ENCODE data around the gene RPL35A.
A peak's percentile ranks its signal among the peaks of the same experiment; 100 is the strongest.
"Not testable (repeated sequence)": the region's sequence is repeated elsewhere in the genome, so short reads cannot be mapped to it uniquely, and the experiment has no call there.

The RPL35A gene

GRCh38 chr3:197949778-197950676 lies at the start of gene RPL35A:
Gene RPL35A (plus strand): TSS chr3:197950190. CDS start chr3:197950968, 778 bp downstream.
- peak; percentile 92 for DNase-seq

- DNase-seq, result no peak
These were observed 48.4 kb upstream of the RPL35A start for GRCh38 chr3:197901626-197902025.

GRCh38 chr3:197906023-197906849 lies 43.8 kb upstream of the RPL35A start:
- peak; percentile 90 for DNase-seq

GRCh38 chr3:197906850-197907187 lies 43.2 kb upstream of the RPL35A start:
- DNase-seq, result no peak

GRCh38 chr3:197907196-197907595 lies 42.8 kb upstream of the RPL35A start:
- DNase-seq, result no peak

GRCh38 chr3:197908550-197908949 lies 41.4 kb upstream of the RPL35A start:
- not testable (repeated sequence) for DNase-seq

GRCh38 chr3:197908957-197909701 lies 40.9 kb upstream of the RPL35A start:
- DNase-seq, result no peak

- DNase-seq, result no peak
These were observed 37.1 kb upstream of the RPL35A start for GRCh38 chr3:197912741-197913476.

- no peak for DNase-seq
These were observed 36.2 kb upstream of the RPL35A start for GRCh38 chr3:197913641-197914380.

- not testable (repeated sequence) for DNase-seq
These were observed 28.3 kb upstream of the RPL35A start for GRCh38 chr3:197921429-197922275.

- DNase-seq, result no peak
These were observed 23.6 kb upstream of the RPL35A start for GRCh38 chr3:197926418-197926817.

GRCh38 chr3:197927578-197927977 lies 22.4 kb upstream of the RPL35A start:
- DNase-seq, result not testable (repeated sequence)

GRCh38 chr3:197936819-197937384 lies 13.1 kb upstream of the RPL35A start:
- DNase-seq, result no peak

GRCh38 chr3:197940745-197941384 lies 9.1 kb upstream of the RPL35A start:
- DNase-seq, result no peak

- DNase-seq, result no peak
These were observed 6.9 kb upstream of the RPL35A start for GRCh38 chr3:197942956-197943556.

GRCh38 chr3:197949191-197949777 lies 706 bp upstream of the RPL35A start:
- DNase-seq, result no peak

- no peak for DNase-seq
These were observed 679 bp downstream of the RPL35A start for GRCh38 chr3:197950677-197951061.

GRCh38 chr3:197951392-197951990 lies 1.5 kb downstream of the RPL35A start:
- DNase-seq, result no peak

- no peak for DNase-seq
These were observed 2.5 kb downstream of the RPL35A start for GRCh38 chr3:197952440-197952839.

Data from activated effector memory CD4-positive, alpha-beta T cell treated with anti-CD3 and anti-CD28 coated beads, Interleukin-2, amount 50 U/mL, for 16 hours (primary cell).